HUES64 (cell line): ENCODE measurements around the gene SH3RF3.

ENCODE experiments used
- H3K27ac ChIP-seq: 2 replicates; pipeline ENCODE4 v1.7.0; 2013; ENCODE audit warnings: low read depth, low read length, inconsistent platforms
- H3K27me3 ChIP-seq: 2 replicates; pipeline ENCODE4 v1.6.1; 2013; ENCODE audit warnings: mild to moderate bottlenecking, low read length; ENCODE audit not compliant: insufficient read depth
- H3K36me3 ChIP-seq: 2 replicates; pipeline ENCODE4 v1.6.1; 2013; ENCODE audit warnings: mild to moderate bottlenecking, low read length; ENCODE audit not compliant: insufficient read depth
- H3K4me1 ChIP-seq: 2 replicates; pipeline ENCODE4 v1.6.1; 2013; ENCODE audit warnings: mild to moderate bottlenecking, low read length, moderate library complexity; ENCODE audit not compliant: insufficient read depth
- H3K4me3 ChIP-seq: 2 replicates; pipeline ENCODE4 v1.5.1; 2013; ENCODE audit warnings: mild to moderate bottlenecking, low read length, moderate library complexity
- H3K9ac ChIP-seq: 2 replicates; pipeline ENCODE4 v1.6.1; 2013; ENCODE audit warnings: mild to moderate bottlenecking, low read depth, low read length
- H3K9me3 ChIP-seq: 2 replicates; pipeline ENCODE4 v1.6.1; 2013; ENCODE audit warnings: low read depth, low read length; ENCODE audit not compliant: insufficient read depth
- WGBS: fragments of 150-250, 120-280 bp; methylation state at CpG from one replicate; pipeline ENCODE4 v1.1.7; 2013; ENCODE audit warnings: missing lambda C conversion rate; 5-methylcytosine and 5-hydroxymethylcytosine counted together

Gene SH3RF3

GRCh38 chr2:109517118-109517889 is 388.3 kb downstream of the SH3RF3 start:
- Histone ChIP-seq H3K4me1 (no peaks in the 10 kb centered on the region), H3K27ac (no peak overlapping the region), H3K27me3 (no peaks in the 10 kb centered on the region), H3K9ac (no peak overlapping the region), H3K4me3 (no peak overlapping the region), H3K36me3 (no peaks in the 10 kb centered on the region), H3K9me3 (no peaks in the 10 kb centered on the region)
- 91% methylated on average over 26 of the region's 26 CpGs for WGBS

- no peak overlapping the region for H3K4me3 ChIP-seq
- no peak overlapping the region for H3K9ac ChIP-seq
- no peak overlapping the region for H3K27ac ChIP-seq
- H3K27me3 ChIP-seq, result no peaks in the 10 kb centered on the region
- no peaks in the 10 kb centered on the region for H3K4me1 ChIP-seq
- WGBS, result 88% methylated on average over 4 of the region's 4 CpGs
- H3K9me3 ChIP-seq, result no peaks in the 10 kb centered on the region
- H3K36me3 ChIP-seq, result no peaks in the 10 kb centered on the region
Measured at GRCh38 chr2:109519513-109519912, 390.5 kb downstream of the SH3RF3 start.

- Histone ChIP-seq H3K9me3 (no peaks in the 10 kb centered on the region), H3K27ac (no peak overlapping the region), H3K36me3 (no peaks in the 10 kb centered on the region), H3K27me3 (no peaks in the 10 kb centered on the region), H3K9ac (no peak overlapping the region), H3K4me1 (no peaks in the 10 kb centered on the region), H3K4me3 (no peak overlapping the region)
- 91% methylated on average over 20 of the region's 20 CpGs for WGBS
Measured at GRCh38 chr2:109521233-109522062, 392.4 kb downstream of the SH3RF3 start.

GRCh38 chr2:109522063-109522374 is 393.0 kb downstream of the SH3RF3 start:
- no peaks in the 10 kb centered on the region for H3K4me1 ChIP-seq

GRCh38 chr2:109523121-109523520 is 394.1 kb downstream of the SH3RF3 start:
- Histone ChIP-seq H3K9me3 (no peaks in the 10 kb centered on the region), H3K27me3 (no peaks in the 10 kb centered on the region), H3K9ac (no peak overlapping the region), H3K36me3 (no peaks in the 10 kb centered on the region), H3K27ac (no peak overlapping the region), H3K4me1 (no peaks in the 10 kb centered on the region), H3K4me3 (no peak overlapping the region)
- WGBS, result 86% methylated on average over 6 of the region's 6 CpGs

More at GRCh38 chr2:109522063-109522374, 393.0 kb downstream of the SH3RF3 start:
- Histone ChIP-seq H3K9ac (no peak overlapping the region), H3K27ac (no peak overlapping the region), H3K9me3 (no peaks in the 10 kb centered on the region), H3K4me3 (no peak overlapping the region), H3K27me3 (no peaks in the 10 kb centered on the region), H3K36me3 (no peaks in the 10 kb centered on the region)
- 93% methylated on average over 7 of the region's 7 CpGs for WGBS

GRCh38 chr2:109523536-109524361 is 394.7 kb downstream of the SH3RF3 start:
- Histone ChIP-seq H3K9me3 (no peaks in the 10 kb centered on the region), H3K36me3 (no peaks in the 10 kb centered on the region), H3K27ac (no peak overlapping the region), H3K4me1 (no peaks in the 10 kb centered on the region), H3K4me3 (no peak overlapping the region), H3K27me3 (no peaks in the 10 kb centered on the region), H3K9ac (no peak overlapping the region)
- WGBS, result 93% methylated on average over 13 of the region's 13 CpGs

- 87% methylated on average over 4 of the region's 4 CpGs for WGBS
- Histone ChIP-seq H3K36me3 (no peaks in the 10 kb centered on the region), H3K9me3 (no peaks in the 10 kb centered on the region), H3K4me1 (no peaks in the 10 kb centered on the region), H3K9ac (no peak overlapping the region), H3K27ac (no peak overlapping the region), H3K27me3 (no peaks in the 10 kb centered on the region), H3K4me3 (no peak overlapping the region)
Measured at GRCh38 chr2:109525836-109526235, 396.8 kb downstream of the SH3RF3 start.

GRCh38 chr2:109526442-109526970 is 397.5 kb downstream of the SH3RF3 start:
- WGBS, result 95% methylated on average over 11 of the region's 11 CpGs
- H3K9ac ChIP-seq, result no peak overlapping the region
- no peak overlapping the region for H3K27ac ChIP-seq
- H3K9me3 ChIP-seq, result no peaks in the 10 kb centered on the region
- H3K27me3 ChIP-seq, result no peaks in the 10 kb centered on the region
- H3K36me3 ChIP-seq, result no peaks in the 10 kb centered on the region
- no peak overlapping the region for H3K4me3 ChIP-seq
- no peaks in the 10 kb centered on the region for H3K4me1 ChIP-seq

- no peak overlapping the region for H3K27ac ChIP-seq
- no peak overlapping the region for H3K9ac ChIP-seq
- 95% methylated on average over 6 of the region's 6 CpGs for WGBS
- no peak overlapping the region for H3K4me3 ChIP-seq
- no peaks in the 10 kb centered on the region for H3K9me3 ChIP-seq
- H3K4me1 ChIP-seq, result no peaks in the 10 kb centered on the region
- no peaks in the 10 kb centered on the region for H3K36me3 ChIP-seq
- H3K27me3 ChIP-seq, result no peaks in the 10 kb centered on the region
Measured at GRCh38 chr2:109527079-109527478, 398.1 kb downstream of the SH3RF3 start.

GRCh38 chr2:109527846-109528705 is 399.1 kb downstream of the SH3RF3 start:
- Histone ChIP-seq H3K4me1 (no peaks in the 10 kb centered on the region), H3K9me3 (no peaks in the 10 kb centered on the region), H3K27ac (no peak overlapping the region), H3K4me3 (no peak overlapping the region), H3K9ac (no peak overlapping the region), H3K36me3 (no peaks in the 10 kb centered on the region), H3K27me3 (no peaks in the 10 kb centered on the region)
- 89% methylated on average over 16 of the region's 16 CpGs for WGBS
